Stimulated activated CD4-positive, alpha-beta T cell treated with anti-CD3 and anti-CD28 coated beads, TNF-alpha, amount 100 ng/mL, for 4 hours (primary cell): ENCODE data around the gene AP1M2.
A peak's percentile ranks its signal among the peaks of the same experiment; 100 is the strongest.

Experiments
- DNase-seq, 3 experiments: peaks; one replicate each; pipeline ENCODE4 v3.0.0-alpha.2; 2020; ENCODE audit warnings: low read depth in 3 of 3

The AP1M2 gene

GRCh38 chr19:10587022-10587838, at the start of gene AP1M2:
Gene AP1M2, minus strand, starts transcription at chr19:10587312. Its CDS starts 81 bp downstream, at chr19:10587231.
- DNase-seq: no peak

GRCh38 chr19:10636304-10636972, 49.3 kb upstream of the AP1M2 start:
- DNase-seq: no peak

GRCh38 chr19:10634963-10635362, 47.9 kb upstream of the AP1M2 start:
- DNase-seq: no peak

DNA sequence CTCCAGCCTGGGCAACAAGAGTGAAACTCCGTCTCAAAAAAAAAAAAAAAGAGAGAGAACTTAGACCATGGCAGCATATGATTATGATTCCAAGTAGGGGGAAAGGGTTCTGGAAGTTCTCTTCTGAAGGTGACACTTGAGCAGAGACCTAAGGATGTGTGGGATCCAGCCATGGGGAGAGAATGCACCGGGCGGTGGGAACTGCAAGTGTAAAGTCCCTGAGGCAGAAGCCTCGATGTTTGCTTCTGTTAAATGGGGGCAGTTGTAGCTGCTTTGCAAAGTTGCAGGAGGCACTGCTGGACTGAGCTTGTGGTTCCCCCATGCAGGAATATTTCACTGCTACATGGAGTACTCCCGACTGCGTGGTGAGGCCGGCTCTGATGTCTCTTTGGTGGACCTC, 47.3 kb upstream of the AP1M2 start:
- no peak for DNase-seq

DNA sequence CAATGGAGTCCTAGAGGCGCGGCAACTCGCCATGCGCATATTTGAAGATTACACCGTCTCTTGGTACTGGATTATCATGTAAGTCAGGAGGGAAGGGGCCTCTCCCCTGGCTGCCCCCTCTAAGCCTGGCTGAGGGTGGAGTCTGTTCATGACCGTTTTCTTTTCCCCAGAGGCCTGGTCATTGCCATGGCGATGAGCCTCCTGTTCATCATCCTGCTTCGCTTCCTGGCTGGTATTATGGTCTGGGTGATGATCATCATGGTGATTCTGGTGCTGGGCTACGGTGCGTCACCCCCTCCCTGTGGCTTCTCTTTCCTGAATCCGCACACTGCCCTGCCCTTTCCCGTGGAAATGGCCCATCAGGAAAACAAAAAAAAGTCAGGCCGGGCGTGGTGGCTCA, 44.8 kb upstream of the AP1M2 start:
- DNase-seq: no peak

GRCh38 chr19:10625762-10626138, 38.6 kb upstream of the AP1M2 start:
- DNase-seq: no peak

GRCh38 chr19:10625003-10625761, 38.1 kb upstream of the AP1M2 start, which contains the start of gene SLC44A2:
Gene SLC44A2, plus strand, starts transcription at chr19:10625553. Its CDS starts 81 bp downstream, at chr19:10625634.
- no peak for DNase-seq

GRCh38 chr19:10624585-10624984, 37.5 kb upstream of the AP1M2 start:
- no peak for DNase-seq

GRCh38 chr19:10621966-10622365, 34.9 kb upstream of the AP1M2 start:
- DNase-seq: no peak

DNA sequence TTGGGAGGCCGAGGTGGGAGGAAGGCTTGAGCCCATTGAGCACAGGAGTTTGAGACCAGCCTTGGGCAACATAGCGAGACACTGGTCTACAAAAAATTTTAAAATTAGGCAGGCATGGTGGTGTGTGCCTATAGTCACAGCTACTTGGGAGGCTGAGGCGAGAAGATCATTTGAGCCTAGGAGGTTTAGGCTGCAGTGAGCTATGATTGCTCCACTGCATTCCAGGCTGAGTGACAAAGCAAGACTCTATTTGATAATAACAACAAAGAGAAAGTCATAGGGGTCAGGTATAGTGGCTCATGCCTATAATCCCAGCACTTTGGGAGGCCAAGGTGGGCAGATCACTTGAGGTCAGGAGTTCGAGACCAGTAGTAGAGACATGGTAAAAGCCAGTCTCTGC, 33.7 kb upstream of the AP1M2 start:
- no peak for DNase-seq

GRCh38 chr19:10618846-10619245, 31.7 kb upstream of the AP1M2 start:
- DNase-seq: no peak

DNA sequence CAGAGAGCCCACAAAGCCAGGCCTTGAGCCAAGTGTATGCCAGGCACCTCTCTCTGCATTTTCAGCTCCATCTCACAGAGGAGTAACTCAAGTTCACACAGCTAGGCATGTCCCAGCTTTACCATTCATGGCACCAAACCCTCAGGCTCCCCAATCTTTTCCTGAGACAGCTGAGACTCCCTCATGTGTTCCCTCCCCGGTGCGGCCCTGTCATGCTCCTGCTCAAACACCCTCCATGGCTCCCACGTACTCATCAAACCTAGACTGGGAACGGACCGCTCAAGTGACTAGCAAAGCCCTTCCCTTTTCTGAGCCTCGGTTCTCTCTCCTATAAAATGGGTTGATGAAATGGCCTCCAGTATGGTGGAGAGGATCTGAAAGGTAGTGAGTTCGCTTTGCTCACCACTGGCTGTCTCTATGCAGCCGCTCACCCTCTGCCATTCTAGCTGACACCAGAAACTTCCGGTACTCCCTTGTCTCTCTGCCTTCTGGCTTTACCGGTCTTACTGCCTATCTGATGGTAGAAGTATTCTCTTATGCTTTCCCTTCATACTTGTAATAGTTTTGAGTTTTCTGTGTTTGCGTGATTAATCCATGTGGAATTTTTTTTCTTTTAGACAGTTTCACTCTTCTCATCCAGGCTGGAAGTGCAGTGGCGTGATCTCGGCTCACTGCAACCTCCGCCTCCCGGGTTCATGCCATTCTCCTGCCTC, 30.5 kb upstream of the AP1M2 start:
- DNase-seq: no peak

DNA sequence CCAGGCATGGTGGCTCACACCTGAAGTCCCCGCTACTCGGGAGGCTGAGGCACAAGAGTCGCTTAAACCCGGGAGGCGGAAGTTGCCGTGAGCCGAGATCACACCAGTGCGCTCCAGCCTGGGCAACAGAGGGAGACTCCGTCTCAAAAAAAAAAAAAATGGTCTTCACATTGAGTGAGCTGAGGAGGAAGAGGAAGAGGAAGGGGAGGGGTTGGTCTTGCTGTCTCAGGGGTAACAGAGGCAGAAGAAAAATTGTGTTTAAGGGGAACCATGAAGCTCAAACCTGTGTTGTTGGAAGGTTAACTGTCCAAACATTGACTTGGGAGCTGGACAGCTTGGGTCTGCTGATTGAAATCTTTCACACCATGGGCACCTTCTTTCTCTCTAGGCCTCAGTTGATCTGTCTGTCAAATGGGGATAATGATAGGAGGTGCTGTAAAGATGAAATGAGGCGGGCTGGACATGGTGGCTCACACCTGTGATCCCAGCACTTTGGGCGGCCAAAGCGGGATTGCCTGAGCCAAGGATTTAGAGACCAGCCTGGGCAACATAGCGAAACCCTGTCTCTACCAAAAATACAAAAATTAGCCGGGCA, 28.4 kb upstream of the AP1M2 start:
- no peak for DNase-seq

GRCh38 chr19:10612499-10613119, 25.5 kb upstream of the AP1M2 start:
- no peak for DNase-seq

DNA sequence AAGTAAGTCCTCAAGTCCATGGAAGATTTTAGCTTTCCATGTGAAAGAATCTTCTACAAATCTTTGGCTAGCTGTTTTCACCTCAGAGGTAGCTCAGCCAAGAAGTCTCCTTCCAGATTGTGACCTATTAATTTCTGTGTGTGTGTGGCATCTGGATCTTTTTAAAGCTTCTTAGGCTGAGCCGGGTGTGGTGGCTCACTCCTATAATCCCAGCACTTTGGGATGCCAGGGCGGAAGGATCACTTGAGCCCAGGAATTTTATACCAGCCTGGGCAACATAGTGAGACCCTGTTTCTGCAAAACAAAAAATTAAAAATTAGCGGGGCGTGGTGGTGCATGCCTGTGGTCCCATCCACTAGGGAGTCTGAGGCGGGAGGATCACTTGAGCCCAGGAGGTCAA, 24.8 kb upstream of the AP1M2 start:
- no peak for DNase-seq

DNA sequence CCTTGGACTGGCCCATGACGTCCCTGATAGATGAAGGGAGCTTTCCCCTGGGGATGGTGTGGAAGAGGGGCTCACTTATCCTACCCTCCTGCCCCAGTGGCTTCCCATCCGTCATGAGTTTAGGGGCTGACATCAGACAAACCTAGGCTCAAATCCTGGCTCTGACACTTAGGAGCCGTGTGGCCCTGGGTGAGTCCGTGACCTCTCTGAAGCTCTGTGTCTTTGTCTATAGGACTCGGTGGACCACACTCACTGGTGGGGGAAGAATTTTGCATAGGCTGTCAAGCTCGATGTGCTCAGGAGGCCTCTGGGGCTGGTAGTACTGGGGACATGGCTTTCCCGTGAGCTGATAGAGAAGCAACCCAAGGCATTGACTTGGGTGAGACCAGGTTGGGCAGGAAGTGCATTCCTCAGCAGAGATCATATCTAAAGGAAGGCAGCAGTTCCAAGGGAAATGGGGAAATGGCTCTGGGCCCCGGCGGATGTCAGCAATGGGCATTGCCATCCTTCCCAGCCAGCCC, 17.4 kb upstream of the AP1M2 start:
- DNase-seq: peak in 1 of 3 experiments; percentile 9

DNA sequence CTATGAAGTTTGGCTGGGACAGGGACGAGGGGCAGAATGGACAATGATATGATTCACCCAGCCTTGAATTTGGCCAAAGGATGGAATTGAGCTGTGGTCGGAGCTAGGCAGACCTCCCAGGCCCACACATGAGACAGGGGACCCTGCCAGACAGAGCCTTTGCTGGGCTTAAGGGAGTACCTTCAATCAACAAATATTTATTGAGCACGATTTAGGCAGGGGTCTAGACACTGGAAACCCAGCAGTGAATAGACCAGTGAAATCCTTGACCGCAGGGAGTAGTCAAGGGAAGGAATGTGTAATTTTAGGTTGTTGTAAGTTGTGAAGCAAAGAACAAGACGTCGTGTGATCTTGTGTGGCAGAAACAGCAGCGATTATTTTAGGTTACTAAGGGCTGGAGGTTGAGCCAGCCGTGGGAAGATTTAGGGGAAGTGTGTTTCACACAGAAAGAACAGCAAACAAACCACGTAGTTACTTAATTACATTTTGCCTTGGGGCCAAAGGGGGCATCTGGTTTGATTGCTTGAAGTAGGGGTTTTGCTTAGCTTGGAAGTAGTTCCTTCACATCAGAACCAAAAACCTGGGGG, 16.9 kb upstream of the AP1M2 start:
- DNase-seq: peak in 2 of 3 experiments; percentile 4 to 8

DNA sequence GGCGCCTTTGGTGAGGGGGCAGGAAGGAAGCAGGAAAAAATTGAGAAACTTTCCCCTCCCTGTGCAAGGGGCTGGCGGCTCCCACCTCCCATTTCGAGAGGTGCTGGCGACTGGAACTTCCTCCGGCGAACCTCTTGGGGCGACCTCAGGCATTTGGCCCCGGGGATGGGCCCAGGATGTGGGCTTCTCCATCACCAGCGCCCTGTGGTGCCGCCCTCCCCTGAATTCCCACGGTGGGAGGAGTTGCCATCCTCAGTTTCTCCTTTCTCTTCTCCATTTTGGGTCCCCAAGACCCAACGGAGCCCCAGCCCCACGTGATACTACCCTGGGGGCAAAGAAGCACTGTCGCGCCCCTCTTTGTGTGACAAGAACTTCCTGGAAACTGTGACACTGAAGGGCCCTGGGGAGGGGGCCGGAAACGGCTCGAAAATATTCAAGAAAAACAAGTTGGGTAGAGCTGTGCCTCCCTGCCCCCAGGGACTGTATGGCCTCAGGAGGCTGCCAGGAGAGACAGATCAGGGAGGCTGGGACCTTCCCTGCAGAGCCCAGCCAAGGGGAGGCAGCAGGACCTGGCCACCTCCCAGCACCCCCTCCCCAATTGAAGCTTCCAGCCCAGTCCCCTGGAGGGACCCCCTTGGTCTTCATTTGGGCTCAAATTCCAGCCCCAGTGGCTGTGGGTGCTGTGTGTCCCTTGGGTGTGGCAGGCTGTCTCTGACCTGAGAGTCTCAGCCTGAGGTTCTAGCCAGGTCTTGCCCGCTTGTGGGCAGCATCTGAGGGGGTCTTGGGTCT, 16.2 kb upstream of the AP1M2 start:
- peak; percentile 44 to 68 (median 63) for DNase-seq

- peak; percentile 80 to 85 (median 82) for DNase-seq
Measured at GRCh38 chr19:10602330-10603083, 15.4 kb upstream of the AP1M2 start.
